PC-9 (cell line): ENCODE data around the gene SFT2D1. TPM values are rescaled to one million over a fixed set of nuclear protein-coding genes. Genes with fewer than 3 reads are reported as not detected.

Source experiments
- BruUV-seq: library from RNA; stranded (reverse); fragments of 400-500 nt; replicated peaks from 2 replicates; lab custom pipeline; 2021; lab: Mats Ljungman, UMichigan
- CTCF ChIA-PET: fragments of 300-600 bp; sonication (Branson Sonifier 250); formaldehyde crosslinking; loops from one replicate; lab custom pipeline; 2022; ENCODE audit warnings: antibody characterized with exemption; lab: Charles Lee
- POLR2A ChIA-PET: fragments of 300-600 bp; sonication (Branson Sonifier 250); formaldehyde crosslinking; loops from one replicate; lab custom pipeline; 2022; ENCODE audit warnings: antibody characterized with exemption; ENCODE audit not compliant: unreplicated experiment; lab: Charles Lee
- DNase-seq, 2 experiments: peaks; one replicate each; pipeline versions ENCODE4 v3.0.0 to v3.0.0-alpha.2; 2015 to 2022; ENCODE audit warnings: mixed read lengths in 1 of 2
- H2AFZ ChIP-seq: fragments of 200-600 bp; sonication (generic); 2 replicates; pipeline ENCODE4 v1.8.1; 2017; ENCODE audit warnings: antibody characterized with exemption
- H3F3A ChIP-seq: fragments of 200-600 bp; sonication (generic); 2 replicates; pipeline ENCODE4 v1.8.1; 2017; ENCODE audit warnings: antibody characterized with exemption, mild to moderate bottlenecking, low read depth; ENCODE audit not compliant: insufficient read depth
- H3K27ac ChIP-seq: fragments of 200-600 bp; sonication (generic); 2 replicates; pipeline ENCODE4 v1.6.1; 2016; ENCODE audit warnings: mixed run types
- H3K27me3 ChIP-seq: fragments of 200-600 bp; sonication (generic); 2 replicates; pipeline ENCODE4 v1.6.1; 2016; ENCODE audit warnings: low read depth, mixed run types; ENCODE audit not compliant: insufficient read depth
- H3K36me3 ChIP-seq: fragments of 200-600 bp; sonication (generic); 2 replicates; pipeline ENCODE4 v1.6.1; 2016; ENCODE audit warnings: low read depth, mixed run types
- H3K4me1 ChIP-seq: fragments of 200-600 bp; sonication (generic); replicated peaks from 2 replicates; pipeline ENCODE4 v1.6.1; 2016; ENCODE audit warnings: mixed run types; ENCODE audit not compliant: insufficient read depth
- H3K4me2 ChIP-seq: fragments of 200-600 bp; sonication (generic); 2 replicates; pipeline ENCODE4 v1.6.1; 2017; ENCODE audit warnings: mixed run types
- H3K4me3 ChIP-seq: fragments of 200-600 bp; sonication (generic); 2 replicates; pipeline ENCODE4 v1.6.1; 2016; ENCODE audit warnings: mixed run types
- H3K79me2 ChIP-seq: fragments of 200-600 bp; sonication (generic); 2 replicates; pipeline ENCODE4 v1.6.1; 2017; ENCODE audit warnings: low read depth, mixed run types
- H3K9me2 ChIP-seq: fragments of 200-600 bp; sonication (generic); 2 replicates; pipeline ENCODE4 v1.8.1; 2017; ENCODE audit warnings: mild to moderate bottlenecking; ENCODE audit not compliant: insufficient read depth
- H3K9me3 ChIP-seq: fragments of 200-600 bp; sonication (generic); 2 replicates; pipeline ENCODE4 v1.8.1; 2016; ENCODE audit warnings: low read depth; ENCODE audit not compliant: insufficient read depth
- H4K20me1 ChIP-seq: fragments of 200-600 bp; sonication (generic); 2 replicates; pipeline ENCODE4 v1.8.1; 2017; ENCODE audit not compliant: insufficient read depth
- EZH2 ChIP-seq: fragments of 200-600 bp; sonication (generic); IDR thresholded peaks from 2 replicates; pipeline ENCODE4 v1.8.0; 2017; ENCODE audit warnings: antibody characterized with exemption, low read depth
- intact Hi-C: fragments of 100-400 bp; cut with micrococcal nuclease; formaldehyde crosslinking; loops from one replicate; pipeline ENCODE4 v1.10.0; 2022; ENCODE audit not compliant: unreplicated experiment
- total RNA-seq: library from RNA; stranded (reverse); gene quantifications from 2 replicates; pipeline ENCODE4 v1.2.3, GENCODE V29; 2021
- TF ChIP-seq, protein P1 (sequence below): fragments of 200-600 bp; sonication (generic); conservative IDR thresholded peaks from 2 replicates; pipeline ENCODE4 v1.6.1; 2017; ENCODE audit warnings: mixed run types, antibody characterized with exemption, mild to moderate bottlenecking, moderate library complexity

SFT2D1 gene
- total RNA-seq, 1 experiment from 2014 or later = 39.9 TPM

DNA sequence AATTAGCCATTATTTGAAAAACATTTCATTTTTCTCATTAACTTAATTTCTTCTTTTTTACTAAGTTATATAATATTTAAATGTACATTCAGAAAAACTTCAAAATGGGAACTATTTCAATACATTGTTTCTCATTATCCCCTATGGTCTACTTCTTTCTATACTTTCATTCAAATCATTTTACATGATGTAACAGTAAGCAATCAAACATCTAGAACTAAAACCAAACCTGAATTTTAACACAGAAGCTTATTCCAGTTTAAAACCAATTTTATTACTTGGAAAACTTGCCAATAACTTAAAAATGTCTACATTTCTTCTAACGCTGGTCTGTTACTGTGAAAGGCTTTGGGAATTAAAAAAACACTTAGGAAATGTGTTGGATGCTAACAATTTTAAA lies 29.5 kb downstream of the SFT2D1 start:
- intact Hi-C loops = no loop called here
- DNase-seq = no peak
- Histone ChIP-seq H4K20me1 (no peaks in the 10 kb centered on the region), H3K27me3 (no peaks in the 10 kb centered on the region), H2AFZ (no peak overlapping the region), H3K4me1 (no peaks in the 10 kb centered on the region), H3K9me2 (no peaks in the 10 kb centered on the region), H3K9me3 (no peaks in the 10 kb centered on the region), H3K4me3 (no peak overlapping the region), H3F3A (no peaks in the 10 kb centered on the region), H3K27ac (no peak overlapping the region), H3K79me2 (no peaks in the 10 kb centered on the region), H3K4me2 (no peak overlapping the region), H3K36me3 (no peaks in the 10 kb centered on the region)
- BruUV-seq = no TSS peak
- TF ChIP-seq EZH2 = no peak
- TF ChIP-seq, protein P1, sequence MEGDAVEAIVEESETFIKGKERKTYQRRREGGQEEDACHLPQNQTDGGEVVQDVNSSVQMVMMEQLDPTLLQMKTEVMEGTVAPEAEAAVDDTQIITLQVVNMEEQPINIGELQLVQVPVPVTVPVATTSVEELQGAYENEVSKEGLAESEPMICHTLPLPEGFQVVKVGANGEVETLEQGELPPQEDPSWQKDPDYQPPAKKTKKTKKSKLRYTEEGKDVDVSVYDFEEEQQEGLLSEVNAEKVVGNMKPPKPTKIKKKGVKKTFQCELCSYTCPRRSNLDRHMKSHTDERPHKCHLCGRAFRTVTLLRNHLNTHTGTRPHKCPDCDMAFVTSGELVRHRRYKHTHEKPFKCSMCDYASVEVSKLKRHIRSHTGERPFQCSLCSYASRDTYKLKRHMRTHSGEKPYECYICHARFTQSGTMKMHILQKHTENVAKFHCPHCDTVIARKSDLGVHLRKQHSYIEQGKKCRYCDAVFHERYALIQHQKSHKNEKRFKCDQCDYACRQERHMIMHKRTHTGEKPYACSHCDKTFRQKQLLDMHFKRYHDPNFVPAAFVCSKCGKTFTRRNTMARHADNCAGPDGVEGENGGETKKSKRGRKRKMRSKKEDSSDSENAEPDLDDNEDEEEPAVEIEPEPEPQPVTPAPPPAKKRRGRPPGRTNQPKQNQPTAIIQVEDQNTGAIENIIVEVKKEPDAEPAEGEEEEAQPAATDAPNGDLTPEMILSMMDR = no peak
- ChIA-PET POLR2A (no interaction called here), CTCF (interaction anchor here (0.9 kb wide), 1 partner anchor 68 kb away, joined by 12 read pairs; no protein-coding TSS in a partner anchor)

DNA sequence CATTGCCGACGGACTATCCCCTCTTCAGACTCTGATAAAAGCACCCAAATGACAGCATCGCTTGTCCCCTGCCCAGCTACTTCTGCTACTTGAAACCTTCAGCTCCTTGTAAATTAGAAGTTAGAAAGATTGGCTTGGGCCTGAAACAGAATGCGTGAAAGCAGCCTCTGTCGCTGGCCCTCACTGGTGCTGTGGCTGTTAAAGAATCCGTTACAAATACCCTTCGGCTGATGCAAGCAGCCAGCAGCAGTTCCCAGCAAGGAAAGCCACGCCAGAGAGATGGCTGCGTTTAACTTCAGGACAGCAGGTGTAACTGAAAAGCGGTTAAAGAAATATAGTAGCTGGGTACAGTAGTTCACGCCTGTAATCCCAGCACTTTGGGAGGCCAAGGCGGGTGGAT lies 31.7 kb downstream of the SFT2D1 start:
- POLR2A ChIA-PET = interaction anchor here (0.6 kb wide), 1 partner anchor 10 kb away, joined by 8 read pairs; no protein-coding TSS in a partner anchor
- no peaks in the 10 kb centered on the region for H3K4me1 ChIP-seq
- DNase-seq = no peak
- H3K4me3 ChIP-seq = no peak overlapping the region
- CTCF ChIA-PET = no interaction called here
- H3K79me2 ChIP-seq = no peaks in the 10 kb centered on the region
- H3K36me3 ChIP-seq = no peaks in the 10 kb centered on the region
- H3K27ac ChIP-seq = no peak overlapping the region
- no peaks in the 10 kb centered on the region for H3K9me3 ChIP-seq
- H3F3A ChIP-seq = no peaks in the 10 kb centered on the region
- H4K20me1 ChIP-seq = no peaks in the 10 kb centered on the region
- no peaks in the 10 kb centered on the region for H3K9me2 ChIP-seq
- H3K27me3 ChIP-seq = no peaks in the 10 kb centered on the region
- H2AFZ ChIP-seq = no peak overlapping the region
- intact Hi-C loops = no loop called here
- TF ChIP-seq, protein P1 = no peak
- no peak for TF ChIP-seq EZH2
- H3K4me2 ChIP-seq = no peak overlapping the region
- BruUV-seq = no TSS peak

DNA sequence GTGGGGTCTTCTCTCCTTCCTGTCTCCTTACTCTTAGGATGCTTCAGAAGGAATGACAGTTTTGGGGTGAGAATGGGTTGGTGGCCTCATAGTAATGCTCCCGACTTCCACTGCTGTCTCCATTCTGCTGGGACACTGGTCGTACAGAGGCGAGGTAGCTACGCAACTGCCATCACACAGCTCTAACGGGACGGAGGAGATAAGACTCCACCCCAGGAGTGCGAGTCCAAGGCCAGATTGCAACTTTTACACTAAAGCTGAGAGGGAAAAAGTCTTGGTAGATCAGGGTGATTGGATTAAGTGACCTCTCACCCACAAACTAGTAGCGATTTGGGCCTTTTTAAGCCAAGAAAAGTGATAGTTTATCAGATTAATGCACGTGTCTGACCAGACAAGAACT lies 32.4 kb downstream of the SFT2D1 start:
- POLR2A ChIA-PET = no interaction called here
- no peaks in the 10 kb centered on the region for H3K4me1 ChIP-seq

More for the DNA sequence above, 32.4 kb downstream of the SFT2D1 start:
- Histone ChIP-seq H3K4me2 (no peak overlapping the region), H3K27me3 (no peaks in the 10 kb centered on the region), H3K79me2 (no peaks in the 10 kb centered on the region), H2AFZ (no peak overlapping the region), H3K9me3 (no peaks in the 10 kb centered on the region), H3F3A (no peaks in the 10 kb centered on the region), H3K4me3 (no peak overlapping the region), H4K20me1 (no peaks in the 10 kb centered on the region), H3K27ac (no peak overlapping the region), H3K9me2 (no peaks in the 10 kb centered on the region), H3K36me3 (no peaks in the 10 kb centered on the region)
- BruUV-seq = no TSS peak
- DNase-seq = no peak
- intact Hi-C loops = no loop called here
- CTCF ChIA-PET = no interaction called here
- TF ChIP-seq EZH2 = no peak
- TF ChIP-seq, protein P1 = no peak
